HepG2 (cell line): Measurements from ENCODE around the gene HOXC4. TPM values are rescaled to one million over a fixed set of nuclear protein-coding genes. Genes with fewer than 3 reads are reported as not detected.

Experiments used
- ATAC-seq: fragments of 200-7000 bp; cut with Tn5 transposase; 3 replicates; pipeline ENCODE4 v1.9.1; 2020; ENCODE audit warnings: mild to moderate bottlenecking, moderate library complexity
- BruUV-seq: library from RNA; stranded (reverse); fragments of 400-500 nt; replicated peaks from 2 replicates; lab custom pipeline; 2021; lab: Mats Ljungman, UMichigan
- CTCF ChIA-PET: fragments of 300-600 bp; formaldehyde crosslinking; extraction: SDS; loops from one replicate; lab custom pipeline; 2021; ENCODE audit warnings: low total read pairs, inconsistent platforms, low intra/inter-chr PET ratio; lab: Yijun Ruan, JAX
- POLR2A ChIA-PET: fragments of 350-600 bp; sonication (Branson Sonifier 250); formaldehyde crosslinking; loops from one replicate; lab custom pipeline; 2020; ENCODE audit warnings: antibody characterized with exemption, inconsistent platforms; lab: Yijun Ruan, JAX
- DNase-seq: peaks from one replicate; pipeline ENCODE4 v3.0.0-alpha.2; 2015; ENCODE audit warnings: low spot score
- FAIRE-seq: peaks from 3 replicates; lab custom pipeline; 2011; peaks lifted over from hg19 to GRCh38; lab: Jason Lieb, UNC
- H2AFZ ChIP-seq: one replicate; pipeline ENCODE4 v1.6.1; 2011; ENCODE audit warnings: low read length, inconsistent platforms
- H3K27ac ChIP-seq: fragments of 300-600 bp; 3 replicates; pipeline ENCODE4 v1.8.0; 2011; ENCODE audit warnings: mixed run types, mild to moderate bottlenecking, mixed read lengths, low read length, inconsistent platforms; ENCODE audit not compliant: insufficient read depth; ENCODE audit errors: extremely low read length
- H3K27me3 ChIP-seq, 2 experiments: fragments of 200-600 bp in 1 of 2; 2 replicates in 1 of 2; 3 replicates in 1 of 2; pipeline versions ENCODE4 v1.6.0 to v1.8.0; 2011; ENCODE audit warnings: low read length in 2 of 2, mild to moderate bottlenecking in 2 of 2, moderate library complexity in 2 of 2, inconsistent platforms in 1 of 2; ENCODE audit not compliant: insufficient read depth in 2 of 2, control insufficient read depth in 1 of 2
- H3K36me3 ChIP-seq, 2 experiments: fragments of 200-600 bp in 1 of 2; replicated peaks in 1 of 2; 2 replicates in 1 of 2; 3 replicates in 1 of 2; pipeline versions ENCODE4 v1.5.1 to v1.8.0; 2011; ENCODE audit warnings: low read length in 2 of 2, inconsistent platforms in 1 of 2; ENCODE audit not compliant: insufficient read depth in 2 of 2, control insufficient read depth in 1 of 2
- H3K4me1 ChIP-seq: 2 replicates; pipeline ENCODE4 v1.5.1; 2012; ENCODE audit warnings: low read length, inconsistent platforms; ENCODE audit not compliant: insufficient read depth
- H3K4me2 ChIP-seq: 2 replicates; pipeline ENCODE4 v1.6.0; 2011; ENCODE audit warnings: low read depth, low read length, inconsistent platforms
- H3K4me3 ChIP-seq, 3 experiments: fragments of 200-600 bp in 1 of 3; sonication (generic), shearing (Covaris generic) in 1 of 3; replicated peaks in 1 of 3; 2 replicates each; pipeline ENCODE4 v1.5.1; 2011 to 2016; ENCODE audit warnings: low read length in 3 of 3, inconsistent platforms in 2 of 3, low read depth in 2 of 3, mild to moderate bottlenecking in 2 of 3, control low read depth in 1 of 3, mixed read lengths in 1 of 3; ENCODE audit not compliant: insufficient read depth in 1 of 3
- H3K79me2 ChIP-seq: one replicate; pipeline ENCODE4 v1.6.1; 2011; ENCODE audit warnings: low read length, inconsistent platforms; ENCODE audit not compliant: insufficient read depth
- H3K9ac ChIP-seq: 2 replicates; pipeline ENCODE4 v1.6.0; 2011; ENCODE audit warnings: mild to moderate bottlenecking, low read depth, low read length, inconsistent platforms; ENCODE audit not compliant: insufficient read depth
- H3K9me3 ChIP-seq: 2 replicates; pipeline ENCODE4 v1.5.1; 2012; ENCODE audit warnings: mild to moderate bottlenecking, low read length
- H4K20me1 ChIP-seq: 2 replicates; pipeline ENCODE4 v1.6.0; 2011; ENCODE audit warnings: inconsistent platforms, mild to moderate bottlenecking, low read length, moderate library complexity; ENCODE audit not compliant: insufficient read depth
- AKNA ChIP-seq: sonication (generic); formaldehyde crosslinking; IDR thresholded peaks from 2 replicates; pipeline ENCODE4 v1.4.0; 2020; ENCODE audit warnings: missing genetic modification reagents, borderline replicate concordance
- ISX ChIP-seq: sonication (generic); formaldehyde crosslinking; conservative IDR thresholded peaks from 2 replicates; pipeline ENCODE4 v1.5.0; 2020; ENCODE audit warnings: missing genetic modification reagents
- MIER2 ChIP-seq: IDR thresholded peaks from 2 replicates; pipeline ENCODE4 v1.6.1; 2016; ENCODE audit warnings: missing biosample characterization, missing genetic modification reagents
- RARA ChIP-seq: IDR thresholded peaks from 2 replicates; pipeline ENCODE4 v1.6.1; 2016; ENCODE audit warnings: missing genetic modification reagents, missing compliant biosample characterization
- TFDP1 ChIP-seq: IDR thresholded peaks from 2 replicates; pipeline ENCODE4 v1.6.1; 2016; ENCODE audit warnings: missing compliant biosample characterization, missing genetic modification reagents, borderline replicate concordance
- ZBTB44 ChIP-seq: sonication (generic); formaldehyde crosslinking; IDR thresholded peaks from 2 replicates; pipeline ENCODE4 v1.4.0; 2020; ENCODE audit warnings: missing genetic modification reagents
- ZFX ChIP-seq: sonication (generic); formaldehyde crosslinking; IDR thresholded peaks from 2 replicates; pipeline ENCODE4 v1.4.0; 2020; ENCODE audit warnings: mild to moderate bottlenecking, low read depth, missing genetic modification reagents, moderate library complexity
- ZNF280B ChIP-seq: sonication (generic); formaldehyde crosslinking; IDR thresholded peaks from 2 replicates; pipeline ENCODE4 v1.5.0; 2020; ENCODE audit warnings: missing genetic modification reagents, mild to moderate bottlenecking, borderline replicate concordance
- ZNF7 ChIP-seq: IDR thresholded peaks from 2 replicates; pipeline ENCODE4 v1.6.1; 2016; ENCODE audit warnings: missing biosample characterization, missing genetic modification reagents
- WGBS: methylation state at CpG from one replicate; pipeline ENCODE4 v1.1.6; 2017; ENCODE audit warnings: low lambda C conversion rate; 5-methylcytosine and 5-hydroxymethylcytosine counted together
- in situ Hi-C: cut with HindIII; loops from 2 replicates; pipeline ENCODE4 v1.10.0; 2017; ENCODE audit warnings: low pct_unique_long_range_greater_than_20kb; ENCODE audit not compliant: extremely low pct_ligation_motif_present
- intact Hi-C: fragments of 100-400 bp; cut with micrococcal nuclease; formaldehyde crosslinking; loops from one replicate; pipeline ENCODE4 v1.10.0; 2022; ENCODE audit not compliant: unreplicated experiment
- polyA plus RNA-seq, 8 experiments: library from polyadenylated mRNA; depleted of rRNA in 3 of 8; stranded (reverse) in 7 of 8; unstranded in 1 of 8; fragments of >200 nt; fragmentation: Illumina TruSeq in 4 of 8; extraction: Trizol in 4 of 8; gene quantifications; 2 replicates each; pipeline versions ENCODE4 v1.2.1 to v1.2.3, GENCODE V29; 2011 to 2016; ENCODE audit warnings: low read depth in 4 of 8, missing spikeins in 1 of 8, mixed read lengths in 1 of 8; ENCODE audit not compliant: insufficient read depth in 1 of 8
- total RNA-seq, 5 experiments: library from RNA; depleted of rRNA; stranded (reverse); fragments of >200 nt; fragmentation: Illumina TruSeq; extraction: Trizol; gene quantifications; 2 replicates each; pipeline ENCODE4 v1.2.3, GENCODE V29; 2016; ENCODE audit warnings: low read depth in 1 of 5

HOXC4 gene
- total and polyA plus RNA-seq, 2 of the 13 experiments (the other 11 are each of a cell fraction or from before 2014, with no cell fraction given), result not detected

GRCh38 chr12:54058128-54058768 lies 4.6 kb downstream of the HOXC4 start:
- CTCF ChIA-PET, result no interaction called here
- H3K27me3 ChIP-seq, result peaks cover 3 to 40% of the 10 kb centered on the region in 2 experiments; a peak in 4 of 5 replicates
- H3K27ac ChIP-seq, result no peak overlapping the region
- DNase-seq (no peak), ATAC-seq (no peak), FAIRE-seq (no peak)
- H3K4me2 ChIP-seq, result no peak overlapping the region
- in situ Hi-C loops (no loop called here), intact Hi-C loops (no loop called here)
- H3K9me3 ChIP-seq, result no peaks in the 10 kb centered on the region
- H3K9ac ChIP-seq, result no peak overlapping the region
- H3K4me1 ChIP-seq, result no peaks in the 10 kb centered on the region
- POLR2A ChIA-PET, result no interaction called here
- BruUV-seq, result no TSS peak
- H3K79me2 ChIP-seq, result no peaks in the 10 kb centered on the region
- no peaks in the 10 kb centered on the region for H3K36me3 ChIP-seq
- H4K20me1 ChIP-seq, result no peaks in the 10 kb centered on the region
- H3K4me3 ChIP-seq, result no peak overlapping the region
- WGBS, result 26% methylated on average over 14 of the region's 14 CpGs
- H2AFZ ChIP-seq, result no peak overlapping the region
- TF ChIP-seq ZFX (CRISPR knock-in tag) (no peak), AKNA (CRISPR knock-in tag) (no peak), TFDP1 (CRISPR knock-in tag) (no peak), RARA (CRISPR knock-in tag) (no peak), ZBTB44 (CRISPR knock-in tag) (no peak), ZNF7 (no peak), ZNF280B (CRISPR knock-in tag) (no peak), MIER2 (CRISPR knock-in tag) (no peak), ISX (no peak)
